Parietal lobe (tissue), 2 donors: Measurements from ENCODE around the gene LSP1. TPM values are rescaled to one million over a fixed set of nuclear protein-coding genes. Genes with fewer than 3 reads are reported as not detected.

Experiments
- small RNA-seq: library from RNA; depleted of rRNA; stranded (forward); fragments of <200 nt; gene quantifications from one replicate; pipeline ENCODE3, GENCODE V24; 2014; ENCODE audit warnings: low replicate concordance
- total RNA-seq: library from RNA; depleted of rRNA; stranded (reverse); fragments of >200 nt; gene quantifications from one replicate; pipeline ENCODE4 v1.2.3, GENCODE V29; 2014

The LSP1 gene, protein sequence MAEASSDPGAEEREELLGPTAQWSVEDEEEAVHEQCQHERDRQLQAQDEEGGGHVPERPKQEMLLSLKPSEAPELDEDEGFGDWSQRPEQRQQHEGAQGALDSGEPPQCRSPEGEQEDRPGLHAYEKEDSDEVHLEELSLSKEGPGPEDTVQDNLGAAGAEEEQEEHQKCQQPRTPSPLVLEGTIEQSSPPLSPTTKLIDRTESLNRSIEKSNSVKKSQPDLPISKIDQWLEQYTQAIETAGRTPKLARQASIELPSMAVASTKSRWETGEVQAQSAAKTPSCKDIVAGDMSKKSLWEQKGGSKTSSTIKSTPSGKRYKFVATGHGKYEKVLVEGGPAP
- total RNA-seq, result 0.63 TPM

DNA sequence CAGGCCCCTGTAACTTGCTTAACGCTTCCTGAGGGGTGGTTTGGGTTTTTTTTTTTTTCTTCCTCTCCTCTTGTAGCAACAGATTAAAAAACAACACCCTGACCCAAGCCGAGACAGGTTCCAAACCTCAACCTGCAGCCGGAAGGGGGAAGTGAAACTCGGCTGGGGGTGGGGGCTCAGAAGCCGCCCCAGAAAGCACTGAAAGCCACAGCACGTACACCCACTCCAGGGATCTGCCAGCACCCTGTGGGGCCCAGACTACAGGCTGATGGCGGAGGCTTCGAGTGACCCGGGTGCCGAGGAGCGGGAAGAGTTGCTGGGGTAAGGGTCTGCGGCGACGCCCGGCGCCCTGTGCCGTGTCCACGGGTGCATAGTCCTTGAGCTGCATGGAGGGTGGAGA lies at the start of gene LSP1:
Gene LSP1 (plus strand): TSS at position 208 of the 400 bp plus-strand sequence. CDS start 61 bp downstream, at position 269.

DNA sequence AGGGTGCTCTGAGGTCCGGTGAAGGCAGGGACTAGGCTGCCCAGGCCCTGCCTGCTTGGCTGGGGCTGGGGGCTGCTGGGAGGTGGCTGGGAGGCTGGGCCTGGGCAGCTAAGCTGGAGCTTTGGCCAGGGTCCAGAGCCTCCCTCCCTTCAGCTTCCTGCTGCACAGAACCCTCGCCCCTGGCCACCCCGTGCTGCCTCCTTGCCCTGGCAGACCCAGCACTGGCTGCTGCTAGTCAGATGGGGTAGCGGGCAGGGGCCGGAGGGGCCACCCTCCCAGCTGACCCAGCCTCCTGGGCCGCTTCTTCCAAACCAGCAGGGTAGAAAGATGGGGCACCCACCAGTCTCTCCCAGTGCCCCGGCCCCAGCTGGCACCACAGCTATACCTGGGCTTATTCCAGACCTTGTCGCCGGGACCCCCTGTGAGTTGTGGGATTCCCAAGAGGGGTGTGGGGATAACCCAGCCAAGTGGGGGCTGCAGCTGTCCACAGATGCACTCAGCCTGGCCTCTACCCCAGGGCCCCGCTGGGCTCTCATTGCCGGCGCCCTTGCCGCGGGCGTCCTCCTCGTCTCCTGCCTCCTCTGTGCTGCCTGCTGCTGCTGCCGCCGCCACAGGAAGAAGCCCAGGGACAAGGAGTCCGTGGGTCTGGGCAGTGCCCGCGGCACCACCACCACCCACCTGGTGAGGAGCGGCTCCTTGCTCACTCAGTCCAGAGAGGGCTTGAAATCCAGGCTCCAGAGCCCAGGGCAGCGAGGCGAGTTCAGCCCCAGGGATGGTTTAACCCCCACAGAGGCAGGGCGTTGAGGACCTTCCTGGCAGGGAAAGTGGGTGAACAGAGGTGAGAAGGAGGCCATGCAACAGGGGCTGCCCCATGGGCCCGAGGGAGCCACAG lies 17.9 kb upstream of the LSP1 start, which contains the start of gene SYT8:
Gene SYT8 (plus strand): TSS at position 212 of the 892 bp plus-strand sequence. CDS start 116 bp downstream, at position 328.

DNA sequence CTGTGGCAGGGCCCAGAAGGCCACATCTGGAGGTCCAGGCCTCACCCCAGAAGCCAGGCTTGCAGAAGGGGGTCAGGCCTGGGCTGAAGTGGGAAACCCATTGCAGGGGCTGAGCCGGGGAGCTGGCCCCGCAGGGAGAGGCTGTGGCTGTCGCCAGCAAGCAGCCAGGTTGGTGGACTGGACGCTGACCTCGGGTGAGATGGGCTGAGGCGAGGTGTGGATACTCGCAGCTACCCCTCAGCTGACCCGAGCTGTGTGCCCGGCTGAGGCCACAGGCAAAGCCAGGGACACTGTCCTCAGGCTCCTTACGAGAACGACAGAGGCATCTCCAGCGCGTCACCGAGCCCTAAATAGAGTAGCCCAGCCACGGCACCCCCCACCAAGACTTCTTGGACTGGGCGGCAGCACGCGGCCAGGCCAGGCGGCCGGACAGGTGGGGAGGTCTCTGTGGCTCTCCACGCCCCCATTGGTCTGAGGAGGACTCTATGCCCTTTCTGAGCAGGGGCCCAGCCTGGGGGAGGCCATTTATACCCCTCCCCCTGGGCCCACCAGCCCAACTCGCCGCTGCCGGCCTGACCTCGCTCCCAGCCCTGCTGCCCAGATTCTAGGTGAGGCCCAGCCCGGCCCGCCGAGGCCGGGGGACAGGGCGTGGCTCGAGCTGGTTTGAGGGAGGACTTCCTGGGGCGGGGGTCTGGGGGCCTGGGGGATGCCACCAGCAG lies 14.3 kb upstream of the LSP1 start, which contains the start of gene TNNI2:
Gene TNNI2 (plus strand): TSS at position 556 of the 719 bp plus-strand sequence. CDS start 716 bp downstream, outside the sequence.

DNA sequence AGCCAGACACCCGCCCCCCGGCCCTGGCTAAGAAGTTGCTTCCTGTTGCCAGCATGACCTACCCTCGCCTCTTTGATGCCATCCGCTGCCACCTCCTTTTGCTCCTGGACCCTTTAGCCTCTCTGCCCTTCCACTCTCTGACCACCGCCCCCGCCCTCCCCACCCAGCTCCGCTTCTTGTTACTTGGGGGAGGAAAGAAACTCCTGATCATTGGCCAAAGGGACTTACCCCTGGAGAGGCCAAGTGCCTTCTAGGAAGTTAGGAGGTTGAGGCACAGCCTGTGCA lies 38.9 kb downstream of the LSP1 start, which contains the start of gene PRR33:
Gene PRR33 (minus strand): TSS at position 65 of the 285 bp plus-strand sequence. CDS start 1,311 bp downstream, outside the sequence.

DNA sequence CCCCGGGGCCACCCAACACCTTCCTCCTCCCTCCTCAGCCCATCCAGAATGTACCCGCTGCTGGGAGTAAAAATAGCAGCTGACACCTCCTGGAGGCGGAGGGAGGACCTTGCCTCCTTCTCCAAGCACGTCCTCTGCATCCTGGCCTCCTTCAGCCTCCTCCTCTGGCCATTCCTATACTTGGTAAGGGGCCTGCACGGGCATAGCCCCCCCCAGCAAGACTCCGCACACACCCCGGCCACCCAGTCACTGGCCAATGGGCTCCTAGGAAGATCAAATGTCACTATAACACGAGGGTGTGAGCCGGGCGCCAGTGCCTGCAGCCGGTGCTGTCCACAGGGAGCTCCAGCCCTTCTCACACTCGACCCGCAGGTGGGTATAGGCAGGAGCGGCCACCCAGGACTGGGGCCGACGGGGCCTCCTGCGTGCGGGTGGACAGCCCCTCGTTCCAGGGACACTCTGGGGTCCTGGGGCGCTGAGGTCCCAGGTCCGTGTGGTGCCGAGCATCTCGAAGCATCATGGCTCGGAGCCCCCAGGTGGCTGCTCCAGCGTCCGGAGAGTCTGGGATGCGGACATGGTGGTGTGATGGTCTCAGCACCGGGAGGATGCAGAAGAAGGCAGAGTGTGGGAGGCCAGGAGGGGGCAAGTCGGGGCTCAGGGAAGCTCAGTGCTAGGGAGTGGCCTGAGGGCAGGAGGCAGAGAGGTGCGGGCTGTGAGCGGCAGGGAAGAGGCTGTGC lies 66.7 kb downstream of the LSP1 start, which contains the start of gene TNNT3:
Gene TNNT3 (plus strand): TSS at position 313 of the 737 bp plus-strand sequence. CDS start 3,172 bp downstream, outside the sequence.

Small RNA genes within 50 kb of the gene (small RNA-seq; reads per million reads assigned to genes)
- not detected for gene AC051649.1
- not detected for gene MIR4298

Other genes with a start within 250 kb of the LSP1 start
- not detected for gene KRTAP5-3, start 244.6 kb upstream of the LSP1 start, total RNA-seq
- gene KRTAP5-4, start 230.9 kb upstream of the LSP1 start, total RNA-seq, result not detected
- gene KRTAP5-5, start 223.3 kb upstream of the LSP1 start, total RNA-seq, result not detected
- gene KRTAP5-6, start 155.9 kb upstream of the LSP1 start, total RNA-seq, result not detected
- 0.94 TPM for gene IFITM10, start 102.5 kb upstream of the LSP1 start, total RNA-seq
- 39.8 TPM for gene CTSD, start 89.2 kb upstream of the LSP1 start, total RNA-seq
- not detected for gene SYT8, start 18.1 kb upstream of the LSP1 start, total RNA-seq
- gene TNNI2, start 14.1 kb upstream of the LSP1 start, total RNA-seq, result not detected
- gene PRR33, start 38.8 kb downstream of the LSP1 start, total RNA-seq, result not detected
- not detected for gene TNNT3, start 66.6 kb downstream of the LSP1 start, total RNA-seq
- 30.7 TPM for gene MRPL23, start 94.2 kb downstream of the LSP1 start, total RNA-seq
- 2.8 TPM for gene H19, start 144.8 kb downstream of the LSP1 start, total RNA-seq